Panc1 (cell line): Measurements from ENCODE around the gene SMPD1.

Experiments
- POLR2AphosphoS5 ChIP-seq: IDR thresholded peaks from 2 replicates; pipeline ENCODE4 v1.6.1; 2012; ENCODE audit warnings: mild to moderate bottlenecking, low read depth, low read length, moderate library complexity
- SIN3A ChIP-seq: IDR thresholded peaks from 2 replicates; pipeline ENCODE4 v1.6.1; 2012; ENCODE audit warnings: low read depth, mild to moderate bottlenecking, low read length, moderate library complexity, borderline replicate concordance; ENCODE audit not compliant: insufficient read depth
- TCF7L2 ChIP-seq: IDR thresholded peaks from 2 replicates; pipeline ENCODE4 v1.6.1; 2011; ENCODE audit warnings: mild to moderate bottlenecking, low read depth, low read length, inconsistent platforms
- TF ChIP-seq, protein P1 (sequence below): fragments of 450-650 bp; IDR thresholded peaks from 2 replicates; pipeline ENCODE4 v1.5.1; 2017; ENCODE audit warnings: mild to moderate bottlenecking

DNA sequence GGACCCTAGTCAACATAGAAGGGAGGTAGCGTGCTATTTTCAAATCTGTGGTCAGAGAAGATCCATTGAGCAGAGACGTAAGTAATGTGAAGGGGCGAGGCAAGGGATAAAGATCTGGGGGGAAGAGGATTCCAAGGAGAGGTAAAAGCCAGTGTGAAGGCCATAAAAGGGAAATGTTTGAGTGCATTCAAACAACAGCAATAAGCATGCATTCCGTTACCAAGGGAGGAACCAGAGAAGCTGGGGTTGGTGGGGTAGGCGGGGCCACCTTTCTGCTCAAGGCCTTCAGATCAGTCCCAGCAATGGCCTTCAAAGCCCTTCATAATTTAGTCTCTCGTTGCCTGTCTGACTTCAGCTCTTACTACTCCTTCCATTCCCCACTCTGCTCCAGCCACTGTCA is 18.4 kb upstream of the SMPD1 start:
- TF ChIP-seq, protein P1, sequence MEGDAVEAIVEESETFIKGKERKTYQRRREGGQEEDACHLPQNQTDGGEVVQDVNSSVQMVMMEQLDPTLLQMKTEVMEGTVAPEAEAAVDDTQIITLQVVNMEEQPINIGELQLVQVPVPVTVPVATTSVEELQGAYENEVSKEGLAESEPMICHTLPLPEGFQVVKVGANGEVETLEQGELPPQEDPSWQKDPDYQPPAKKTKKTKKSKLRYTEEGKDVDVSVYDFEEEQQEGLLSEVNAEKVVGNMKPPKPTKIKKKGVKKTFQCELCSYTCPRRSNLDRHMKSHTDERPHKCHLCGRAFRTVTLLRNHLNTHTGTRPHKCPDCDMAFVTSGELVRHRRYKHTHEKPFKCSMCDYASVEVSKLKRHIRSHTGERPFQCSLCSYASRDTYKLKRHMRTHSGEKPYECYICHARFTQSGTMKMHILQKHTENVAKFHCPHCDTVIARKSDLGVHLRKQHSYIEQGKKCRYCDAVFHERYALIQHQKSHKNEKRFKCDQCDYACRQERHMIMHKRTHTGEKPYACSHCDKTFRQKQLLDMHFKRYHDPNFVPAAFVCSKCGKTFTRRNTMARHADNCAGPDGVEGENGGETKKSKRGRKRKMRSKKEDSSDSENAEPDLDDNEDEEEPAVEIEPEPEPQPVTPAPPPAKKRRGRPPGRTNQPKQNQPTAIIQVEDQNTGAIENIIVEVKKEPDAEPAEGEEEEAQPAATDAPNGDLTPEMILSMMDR, result no peak
- TF ChIP-seq SIN3A (no peak), TCF7L2 (no peak), POLR2AphosphoS5 (no peak)
